VCaP (cell line): ENCODE measurements around the gene SND1.

Experiments
- H3K27ac ChIP-seq: fragments of 450-650 bp; 2 replicates; pipeline ENCODE4 v1.5.1; 2017
- TF ChIP-seq, protein P1 (sequence below): fragments of 450-650 bp; conservative IDR thresholded peaks from 2 replicates; pipeline ENCODE4 v1.5.1; 2017; ENCODE audit warnings: mild to moderate bottlenecking, moderate library complexity

Gene SND1

GRCh38 chr7:127974446-127975035 lies 322.5 kb downstream of the SND1 start:
- H3K27ac ChIP-seq, result no peak overlapping the region
- TF ChIP-seq, protein P1, sequence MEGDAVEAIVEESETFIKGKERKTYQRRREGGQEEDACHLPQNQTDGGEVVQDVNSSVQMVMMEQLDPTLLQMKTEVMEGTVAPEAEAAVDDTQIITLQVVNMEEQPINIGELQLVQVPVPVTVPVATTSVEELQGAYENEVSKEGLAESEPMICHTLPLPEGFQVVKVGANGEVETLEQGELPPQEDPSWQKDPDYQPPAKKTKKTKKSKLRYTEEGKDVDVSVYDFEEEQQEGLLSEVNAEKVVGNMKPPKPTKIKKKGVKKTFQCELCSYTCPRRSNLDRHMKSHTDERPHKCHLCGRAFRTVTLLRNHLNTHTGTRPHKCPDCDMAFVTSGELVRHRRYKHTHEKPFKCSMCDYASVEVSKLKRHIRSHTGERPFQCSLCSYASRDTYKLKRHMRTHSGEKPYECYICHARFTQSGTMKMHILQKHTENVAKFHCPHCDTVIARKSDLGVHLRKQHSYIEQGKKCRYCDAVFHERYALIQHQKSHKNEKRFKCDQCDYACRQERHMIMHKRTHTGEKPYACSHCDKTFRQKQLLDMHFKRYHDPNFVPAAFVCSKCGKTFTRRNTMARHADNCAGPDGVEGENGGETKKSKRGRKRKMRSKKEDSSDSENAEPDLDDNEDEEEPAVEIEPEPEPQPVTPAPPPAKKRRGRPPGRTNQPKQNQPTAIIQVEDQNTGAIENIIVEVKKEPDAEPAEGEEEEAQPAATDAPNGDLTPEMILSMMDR, result no peak

DNA sequence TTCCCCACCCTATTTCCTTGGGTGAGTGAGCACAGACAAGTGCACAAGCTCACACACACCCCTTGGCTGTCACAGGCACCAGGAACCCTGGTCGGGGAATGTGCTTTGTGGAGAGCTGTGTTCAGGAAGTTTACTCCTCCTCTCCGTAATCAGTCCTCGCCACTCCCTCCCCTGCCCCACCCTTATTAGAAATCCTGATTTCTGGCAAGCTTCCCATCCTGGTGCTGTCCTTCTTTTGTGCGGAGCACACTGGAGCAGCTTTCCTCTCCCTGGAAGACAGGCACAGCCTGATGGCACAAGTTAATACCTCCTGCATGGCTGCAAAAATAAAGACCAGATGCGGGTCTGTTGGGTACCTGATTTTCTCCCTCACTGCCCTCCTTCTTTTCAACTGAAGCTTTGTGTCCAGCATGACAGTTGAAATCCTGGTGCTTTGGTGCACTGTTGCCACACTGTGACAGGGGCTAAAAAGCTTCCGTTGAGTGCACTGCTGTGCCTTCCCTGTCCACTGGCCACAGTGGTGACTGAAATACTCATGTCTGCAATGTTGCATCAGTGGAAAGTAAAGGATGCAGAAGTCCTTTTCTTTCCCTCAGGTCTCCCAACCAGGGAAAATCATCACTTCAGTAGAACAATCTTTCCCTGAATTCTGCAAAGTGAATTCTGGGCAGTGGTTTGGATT lies 324.2 kb downstream of the SND1 start:
- peak overlapping the region; percentile 53 for H3K27ac ChIP-seq
- TF ChIP-seq, protein P1, result no peak

- TF ChIP-seq, protein P1, result no peak
- peak overlapping the region; percentile 53 for H3K27ac ChIP-seq
These were observed 324.7 kb downstream of the SND1 start for GRCh38 chr7:127976738-127977120.

DNA sequence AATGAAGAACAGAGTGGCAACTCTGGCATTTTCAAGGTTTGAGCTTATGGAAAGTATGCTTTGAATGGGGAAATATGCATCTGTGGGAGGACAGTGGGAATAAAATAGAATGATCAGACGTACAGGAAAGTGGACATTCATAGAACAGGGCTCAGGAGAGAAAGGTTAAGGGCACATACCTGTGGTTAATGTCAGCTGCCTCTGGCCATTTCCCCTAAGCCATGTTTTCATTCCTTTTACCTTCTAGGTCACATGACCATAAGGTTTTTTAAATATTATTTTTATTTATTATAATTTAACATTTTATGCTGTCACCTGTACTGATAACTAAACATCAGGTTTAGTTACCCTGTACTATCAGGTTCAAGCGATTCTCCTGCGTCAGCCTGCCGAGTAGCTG lies 326.4 kb downstream of the SND1 start:
- no peak overlapping the region for H3K27ac ChIP-seq
- TF ChIP-seq, protein P1, result no peak

DNA sequence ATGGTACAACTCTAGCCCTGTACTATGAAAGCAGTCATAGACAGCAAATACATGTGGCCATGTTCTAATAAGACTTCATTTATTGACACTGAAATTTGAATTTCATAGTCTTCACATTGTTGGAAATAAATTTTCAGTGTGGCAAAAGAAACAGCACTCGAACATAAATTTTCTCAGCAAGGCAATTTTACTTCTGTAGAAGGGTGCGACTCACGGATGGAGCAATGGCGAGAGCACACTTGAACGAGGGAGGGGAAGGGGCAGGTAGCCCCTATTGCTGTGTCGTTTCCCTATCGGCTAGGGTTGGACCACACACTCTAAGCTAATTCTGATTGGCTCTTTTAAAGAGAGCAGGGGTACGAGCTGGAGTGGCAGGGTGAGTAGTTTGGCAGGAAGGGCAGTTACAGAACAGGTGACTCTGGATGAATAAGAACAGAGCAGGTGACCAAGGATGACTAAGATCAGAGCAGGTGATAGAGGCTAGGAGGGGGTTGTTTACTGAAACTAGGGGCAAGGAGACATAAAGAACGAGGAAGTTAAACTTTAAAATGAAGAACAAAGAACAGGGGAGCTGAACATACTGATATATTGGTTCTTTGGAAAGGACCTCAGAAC lies 327.2 kb downstream of the SND1 start:
- TF ChIP-seq, protein P1, result no peak

GRCh38 chr7:127979728-127980126 lies 327.7 kb downstream of the SND1 start:
- TF ChIP-seq, protein P1, result no peak

More for the DNA sequence above, 327.2 kb downstream of the SND1 start:
- no peak overlapping the region for H3K27ac ChIP-seq

DNA sequence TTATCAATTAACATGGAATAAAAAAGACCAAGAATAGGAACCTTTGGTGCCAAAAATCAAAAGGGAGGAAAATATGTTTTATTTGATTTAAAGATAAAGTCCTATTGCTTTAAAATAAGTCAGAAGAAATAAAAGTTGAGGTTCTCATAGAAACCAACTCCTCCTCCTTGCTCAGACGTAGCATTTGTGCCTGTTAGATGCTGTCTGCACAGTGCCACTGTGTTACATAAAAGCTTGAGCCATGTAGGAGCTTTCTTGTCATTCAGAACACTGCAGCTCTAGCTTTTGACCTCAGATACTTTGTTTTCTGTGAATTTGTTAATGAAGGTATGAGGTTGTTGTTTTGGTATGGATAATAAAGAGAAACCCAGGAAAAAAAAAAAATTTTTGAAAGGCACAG lies 328.9 kb downstream of the SND1 start:
- no peak overlapping the region for H3K27ac ChIP-seq
- TF ChIP-seq, protein P1, result no peak

More at GRCh38 chr7:127979728-127980126, 327.7 kb downstream of the SND1 start:
- H3K27ac ChIP-seq, result no peak overlapping the region
